ENCODE results near the gene AUTS2.

Gene AUTS2

GRCh38 chr7:70113536-70113935 lies 515.3 kb downstream of the AUTS2 start:
- H3K4me3 ChIP-seq (ENCODE audit: low read depth, low read length): no peak overlapping the region
- TF ChIP-seq, protein P1, sequence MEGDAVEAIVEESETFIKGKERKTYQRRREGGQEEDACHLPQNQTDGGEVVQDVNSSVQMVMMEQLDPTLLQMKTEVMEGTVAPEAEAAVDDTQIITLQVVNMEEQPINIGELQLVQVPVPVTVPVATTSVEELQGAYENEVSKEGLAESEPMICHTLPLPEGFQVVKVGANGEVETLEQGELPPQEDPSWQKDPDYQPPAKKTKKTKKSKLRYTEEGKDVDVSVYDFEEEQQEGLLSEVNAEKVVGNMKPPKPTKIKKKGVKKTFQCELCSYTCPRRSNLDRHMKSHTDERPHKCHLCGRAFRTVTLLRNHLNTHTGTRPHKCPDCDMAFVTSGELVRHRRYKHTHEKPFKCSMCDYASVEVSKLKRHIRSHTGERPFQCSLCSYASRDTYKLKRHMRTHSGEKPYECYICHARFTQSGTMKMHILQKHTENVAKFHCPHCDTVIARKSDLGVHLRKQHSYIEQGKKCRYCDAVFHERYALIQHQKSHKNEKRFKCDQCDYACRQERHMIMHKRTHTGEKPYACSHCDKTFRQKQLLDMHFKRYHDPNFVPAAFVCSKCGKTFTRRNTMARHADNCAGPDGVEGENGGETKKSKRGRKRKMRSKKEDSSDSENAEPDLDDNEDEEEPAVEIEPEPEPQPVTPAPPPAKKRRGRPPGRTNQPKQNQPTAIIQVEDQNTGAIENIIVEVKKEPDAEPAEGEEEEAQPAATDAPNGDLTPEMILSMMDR (IDR thresholded peaks at IDR 0.05; ENCODE audit: low read depth, low read length): no peak

DNA sequence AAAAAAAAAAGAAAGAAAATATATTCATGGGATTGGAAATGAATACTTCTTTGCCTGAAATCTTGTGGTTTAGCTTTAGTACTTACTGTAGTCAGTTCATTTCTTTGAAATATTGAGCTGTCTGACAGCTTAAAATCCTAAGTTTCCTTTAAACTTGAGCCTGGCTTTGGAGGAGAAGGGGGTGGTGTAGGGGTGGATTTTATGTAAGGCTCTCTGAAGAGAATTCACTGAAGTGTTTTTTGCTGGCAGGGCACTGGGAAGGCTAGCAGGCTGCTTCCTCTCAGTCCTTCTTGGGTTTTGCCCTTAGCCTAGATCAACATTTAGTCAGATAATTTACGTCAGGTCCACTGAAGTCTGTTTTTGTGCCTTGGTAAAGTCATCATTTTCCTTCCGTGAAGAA lies 516.5 kb downstream of the AUTS2 start:
- no peak overlapping the region for H3K4me3 ChIP-seq (ENCODE audit: low read depth, low read length)
- TF ChIP-seq, protein P1 (IDR thresholded peaks at IDR 0.05; ENCODE audit: low read depth, low read length): no peak

GRCh38 chr7:70116244-70116643 lies 518.0 kb downstream of the AUTS2 start:
- no peak overlapping the region for H3K4me3 ChIP-seq (ENCODE audit: low read depth, low read length)
- TF ChIP-seq, protein P1 (IDR thresholded peaks at IDR 0.05; ENCODE audit: low read depth, low read length): no peak

GRCh38 chr7:70116867-70117266 lies 518.6 kb downstream of the AUTS2 start:
- H3K4me3 ChIP-seq (ENCODE audit: low read depth, low read length): no peak overlapping the region
- TF ChIP-seq, protein P1 (IDR thresholded peaks at IDR 0.05; ENCODE audit: low read depth, low read length): no peak

- no peak overlapping the region for H3K4me3 ChIP-seq (ENCODE audit: low read depth, low read length)
- TF ChIP-seq, protein P1 (IDR thresholded peaks at IDR 0.05; ENCODE audit: low read depth, low read length): no peak
Measured at GRCh38 chr7:70120851-70121250, 522.6 kb downstream of the AUTS2 start.

GRCh38 chr7:70131817-70132216 lies 533.5 kb downstream of the AUTS2 start:
- TF ChIP-seq, protein P1 (IDR thresholded peaks at IDR 0.05; ENCODE audit: low read depth, low read length): no peak

GRCh38 chr7:70132226-70132851 lies 534.1 kb downstream of the AUTS2 start:
- H3K4me3 ChIP-seq (ENCODE audit: low read depth, low read length): no peak overlapping the region
- TF ChIP-seq, protein P1 (IDR thresholded peaks at IDR 0.05; ENCODE audit: low read depth, low read length): no peak

More at GRCh38 chr7:70131817-70132216, 533.5 kb downstream of the AUTS2 start:
- no peak overlapping the region for H3K4me3 ChIP-seq (ENCODE audit: low read depth, low read length)
